ENCODE measurements around the gene NUP160.
"Not testable (repeated sequence)": the region's sequence is repeated elsewhere in the genome, so short reads cannot be mapped to it uniquely, and the experiment has no call there.

Gene NUP160

GRCh38 chr11:47887910-47888569 lies 39.9 kb upstream of the NUP160 start:
- 100% methylated on average over 2 of the region's 5 CpGs for WGBS (ENCODE audit: insufficient coverage)
- DNase-seq = no peak
- CTCF ChIA-PET = interaction anchor here (0.6 kb wide), 1 partner anchor 44 kb away, joined by 3 read pairs; no protein-coding TSS in a partner anchor
- no peaks in the 10 kb centered on the region for H3K36me3 ChIP-seq (ENCODE audit: control insufficient read depth in 4 of 4, insufficient read depth in 4 of 4, low read length in 3 of 4)
- no peaks in the 10 kb centered on the region for H3K27me3 ChIP-seq (replicated peaks in 2 of 5; ENCODE audit: control insufficient read depth in 4 of 5, insufficient read depth in 5 of 5, low read length in 4 of 5)
- POLR2A ChIA-PET = no interaction called here
- H3K27ac ChIP-seq (ENCODE audit: insufficient read depth in 1 of 2, low read depth in 1 of 2, low read length in 2 of 2, poor library complexity in 1 of 2, severe bottlenecking in 2 of 2) = no peak overlapping the region
- H3K9me3 ChIP-seq (ENCODE audit: control extremely low read depth in 1 of 5, control insufficient read depth in 4 of 5, insufficient read depth in 2 of 5, low read depth in 1 of 5, low read length in 4 of 5) = no peaks in the 10 kb centered on the region
- H3K4me1 ChIP-seq (ENCODE audit: control extremely low read depth in 1 of 4, control insufficient read depth in 4 of 4, insufficient read depth in 4 of 4, low read length in 3 of 4) = peaks cover 0 to 24% (median 15%) of the 10 kb centered on the region in 4 experiments
- no peak overlapping the region for H3K4me3 ChIP-seq (ENCODE audit: control insufficient read depth in 1 of 7, extremely low read depth in 1 of 7, insufficient read depth in 4 of 7, low read depth in 2 of 7, low read length in 6 of 7)

GRCh38 chr11:47886096-47886495 lies 37.9 kb upstream of the NUP160 start:
- no peaks in the 10 kb centered on the region for H3K27me3 ChIP-seq (replicated peaks in 2 of 5; ENCODE audit: control insufficient read depth in 4 of 5, insufficient read depth in 5 of 5, low read length in 4 of 5)
- peak overlapping the region in 1 of 2 experiments; percentile 32 for H3K27ac ChIP-seq (ENCODE audit: insufficient read depth in 1 of 2, low read depth in 1 of 2, low read length in 2 of 2, poor library complexity in 1 of 2, severe bottlenecking in 2 of 2)
- H3K36me3 ChIP-seq (ENCODE audit: control insufficient read depth in 4 of 4, insufficient read depth in 4 of 4, low read length in 3 of 4) = no peaks in the 10 kb centered on the region
- ChIA-PET CTCF (interaction anchor here (1.4 kb wide), 1 partner anchor 28 kb away, joined by 3 read pairs; no protein-coding TSS in a partner anchor), POLR2A (no interaction called here)
- no CpG with 5 or more reads among the region's 6 CpGs for WGBS (ENCODE audit: insufficient coverage)
- peak in 2 of 3 donors; percentile 66 to 79 for DNase-seq
- peaks cover 0 to 27% (median 15%) of the 10 kb centered on the region in 4 experiments for H3K4me1 ChIP-seq (ENCODE audit: control extremely low read depth in 1 of 4, control insufficient read depth in 4 of 4, insufficient read depth in 4 of 4, low read length in 3 of 4)
- peak overlapping the region in 2 of 7 experiments; percentile 24 to 54 for H3K4me3 ChIP-seq (ENCODE audit: control insufficient read depth in 1 of 7, extremely low read depth in 1 of 7, insufficient read depth in 4 of 7, low read depth in 2 of 7, low read length in 6 of 7)
- no peaks in the 10 kb centered on the region for H3K9me3 ChIP-seq (ENCODE audit: control extremely low read depth in 1 of 5, control insufficient read depth in 4 of 5, insufficient read depth in 2 of 5, low read depth in 1 of 5, low read length in 4 of 5)

GRCh38 chr11:47882437-47882836 lies 34.3 kb upstream of the NUP160 start:
- H3K9me3 ChIP-seq (ENCODE audit: control extremely low read depth in 1 of 5, control insufficient read depth in 4 of 5, insufficient read depth in 2 of 5, low read depth in 1 of 5, low read length in 4 of 5); POLR2A ChIA-PET; CTCF ChIA-PET; DNase-seq; H3K4me3 ChIP-seq (ENCODE audit: control insufficient read depth in 1 of 7, extremely low read depth in 1 of 7, insufficient read depth in 4 of 7, low read depth in 2 of 7, low read length in 6 of 7); H3K27me3 ChIP-seq (replicated peaks in 2 of 5; ENCODE audit: control insufficient read depth in 4 of 5, insufficient read depth in 5 of 5, low read length in 4 of 5); H3K27ac ChIP-seq (ENCODE audit: insufficient read depth in 1 of 2, low read depth in 1 of 2, low read length in 2 of 2, poor library complexity in 1 of 2, severe bottlenecking in 2 of 2); H3K36me3 ChIP-seq (ENCODE audit: control insufficient read depth in 4 of 4, insufficient read depth in 4 of 4, low read length in 3 of 4): not testable (repeated sequence)
- 95% methylated on average over 5 of the region's 13 CpGs for WGBS (ENCODE audit: insufficient coverage)
- peaks cover 0 to 27% (median 7%) of the 10 kb centered on the region in 4 experiments for H3K4me1 ChIP-seq (ENCODE audit: control extremely low read depth in 1 of 4, control insufficient read depth in 4 of 4, insufficient read depth in 4 of 4, low read length in 3 of 4)

GRCh38 chr11:47881145-47881544 lies 33.0 kb upstream of the NUP160 start:
- no peak for DNase-seq
- no peaks in the 10 kb centered on the region for H3K27me3 ChIP-seq (replicated peaks in 2 of 5; ENCODE audit: control insufficient read depth in 4 of 5, insufficient read depth in 5 of 5, low read length in 4 of 5)
- no peaks in the 10 kb centered on the region for H3K36me3 ChIP-seq (ENCODE audit: control insufficient read depth in 4 of 4, insufficient read depth in 4 of 4, low read length in 3 of 4)
- peaks cover 0 to 23% (median 6%) of the 10 kb centered on the region in 4 experiments for H3K4me1 ChIP-seq (ENCODE audit: control extremely low read depth in 1 of 4, control insufficient read depth in 4 of 4, insufficient read depth in 4 of 4, low read length in 3 of 4)
- ChIA-PET POLR2A (no interaction called here), CTCF (no interaction called here)
- WGBS (ENCODE audit: insufficient coverage) = 87% methylated on average over 6 of the region's 7 CpGs
- H3K27ac ChIP-seq (ENCODE audit: insufficient read depth in 1 of 2, low read depth in 1 of 2, low read length in 2 of 2, poor library complexity in 1 of 2, severe bottlenecking in 2 of 2) = no peak overlapping the region
- no peak overlapping the region for H3K4me3 ChIP-seq (ENCODE audit: control insufficient read depth in 1 of 7, extremely low read depth in 1 of 7, insufficient read depth in 4 of 7, low read depth in 2 of 7, low read length in 6 of 7)
- H3K9me3 ChIP-seq (ENCODE audit: control extremely low read depth in 1 of 5, control insufficient read depth in 4 of 5, insufficient read depth in 2 of 5, low read depth in 1 of 5, low read length in 4 of 5) = peaks cover 0 to 7% (median 0%) of the 10 kb centered on the region in 5 experiments

- peaks cover 0 to 12% (median 0%) of the 10 kb centered on the region in 4 experiments for H3K4me1 ChIP-seq (ENCODE audit: control extremely low read depth in 1 of 4, control insufficient read depth in 4 of 4, insufficient read depth in 4 of 4, low read length in 3 of 4)
- no peak for DNase-seq
- POLR2A ChIA-PET = no interaction called here
- H3K9me3 ChIP-seq (ENCODE audit: control extremely low read depth in 1 of 5, control insufficient read depth in 4 of 5, insufficient read depth in 2 of 5, low read depth in 1 of 5, low read length in 4 of 5) = peaks cover 0 to 21% (median 4%) of the 10 kb centered on the region in 5 experiments
- H3K4me3 ChIP-seq (ENCODE audit: control insufficient read depth in 1 of 7, extremely low read depth in 1 of 7, insufficient read depth in 4 of 7, low read depth in 2 of 7, low read length in 6 of 7) = no peak overlapping the region
- 94% methylated on average over 9 of the region's 10 CpGs for WGBS (ENCODE audit: insufficient coverage)
- no peaks in the 10 kb centered on the region for H3K27me3 ChIP-seq (replicated peaks in 2 of 5; ENCODE audit: control insufficient read depth in 4 of 5, insufficient read depth in 5 of 5, low read length in 4 of 5)
- H3K36me3 ChIP-seq (ENCODE audit: control insufficient read depth in 4 of 4, insufficient read depth in 4 of 4, low read length in 3 of 4) = no peaks in the 10 kb centered on the region
- no peak overlapping the region for H3K27ac ChIP-seq (ENCODE audit: insufficient read depth in 1 of 2, low read depth in 1 of 2, low read length in 2 of 2, poor library complexity in 1 of 2, severe bottlenecking in 2 of 2)
- CTCF ChIA-PET = interaction anchor here (0.6 to 0.8 kb wide), 2 partner anchors 14 to 23 kb away, joined by 3 read pairs; no protein-coding TSS in a partner anchor
Measured at GRCh38 chr11:47879259-47880158, 31.4 kb upstream of the NUP160 start.

GRCh38 chr11:47875858-47876257 lies 27.7 kb upstream of the NUP160 start:
- not testable (repeated sequence) for H3K4me3 ChIP-seq (ENCODE audit: control insufficient read depth in 1 of 7, extremely low read depth in 1 of 7, insufficient read depth in 4 of 7, low read depth in 2 of 7, low read length in 6 of 7)

GRCh38 chr11:47870404-47870803 lies 22.3 kb upstream of the NUP160 start:
- no CpG with 5 or more reads among the region's 2 CpGs for WGBS (ENCODE audit: insufficient coverage)
- Histone ChIP-seq H3K27me3 (replicated peaks in 2 of 5; ENCODE audit: control insufficient read depth in 4 of 5, insufficient read depth in 5 of 5, low read length in 4 of 5) (no peaks in the 10 kb centered on the region), H3K36me3 (ENCODE audit: control insufficient read depth in 4 of 4, insufficient read depth in 4 of 4, low read length in 3 of 4) (no peaks in the 10 kb centered on the region), H3K9me3 (ENCODE audit: control extremely low read depth in 1 of 5, control insufficient read depth in 4 of 5, insufficient read depth in 2 of 5, low read depth in 1 of 5, low read length in 4 of 5) (peaks cover 0 to 7% (median 3%) of the 10 kb centered on the region in 5 experiments), H3K27ac (ENCODE audit: insufficient read depth in 1 of 2, low read depth in 1 of 2, low read length in 2 of 2, poor library complexity in 1 of 2, severe bottlenecking in 2 of 2) (no peak overlapping the region), H3K4me1 (ENCODE audit: control extremely low read depth in 1 of 4, control insufficient read depth in 4 of 4, insufficient read depth in 4 of 4, low read length in 3 of 4) (peaks cover 0 to 4% (median 0%) of the 10 kb centered on the region in 4 experiments), H3K4me3 (ENCODE audit: control insufficient read depth in 1 of 7, extremely low read depth in 1 of 7, insufficient read depth in 4 of 7, low read depth in 2 of 7, low read length in 6 of 7) (no peak overlapping the region)
- POLR2A ChIA-PET = no interaction called here
- CTCF ChIA-PET = interaction anchor here (1.3 kb wide), 1 partner anchor 18 kb away, joined by 3 read pairs; no protein-coding TSS in a partner anchor
- no peak for DNase-seq

More at GRCh38 chr11:47875858-47876257, 27.7 kb upstream of the NUP160 start:
- POLR2A ChIA-PET; H3K27ac ChIP-seq (ENCODE audit: insufficient read depth in 1 of 2, low read depth in 1 of 2, low read length in 2 of 2, poor library complexity in 1 of 2, severe bottlenecking in 2 of 2); H3K4me1 ChIP-seq (ENCODE audit: control extremely low read depth in 1 of 4, control insufficient read depth in 4 of 4, insufficient read depth in 4 of 4, low read length in 3 of 4); H3K27me3 ChIP-seq (replicated peaks in 2 of 5; ENCODE audit: control insufficient read depth in 4 of 5, insufficient read depth in 5 of 5, low read length in 4 of 5); H3K36me3 ChIP-seq (ENCODE audit: control insufficient read depth in 4 of 4, insufficient read depth in 4 of 4, low read length in 3 of 4); CTCF ChIA-PET: not testable (repeated sequence)
- peaks cover 0 to 21% (median 4%) of the 10 kb centered on the region in 5 experiments for H3K9me3 ChIP-seq (ENCODE audit: control extremely low read depth in 1 of 5, control insufficient read depth in 4 of 5, insufficient read depth in 2 of 5, low read depth in 1 of 5, low read length in 4 of 5)
- 93% methylated on average over 9 of the region's 10 CpGs for WGBS (ENCODE audit: insufficient coverage)
- DNase-seq = peak in 2 of 3 donors; percentile 22 to 24

All from common myeloid progenitor, CD34-positive (primary cell).